OCI-LY7 (cell line): Measurements from ENCODE around the gene SERPING1. TPM values are rescaled to one million over a fixed set of nuclear protein-coding genes. Genes with fewer than 3 reads are reported as not detected.

ENCODE experiments used
- BruUV-seq: library from RNA; stranded (reverse); fragments of 400-500 nt; replicated peaks from 2 replicates; lab custom pipeline; 2021; lab: Mats Ljungman, UMichigan
- CTCF ChIA-PET: fragments of 300-600 bp; sonication (Branson Sonifier 250); formaldehyde crosslinking; loops from one replicate; lab custom pipeline; 2022; ENCODE audit warnings: antibody characterized with exemption; ENCODE audit not compliant: unreplicated experiment; lab: Charles Lee
- POLR2A ChIA-PET: fragments of 300-600 bp; sonication (Branson Sonifier 250); formaldehyde crosslinking; loops from one replicate; lab custom pipeline; 2022; ENCODE audit warnings: antibody characterized with exemption; lab: Charles Lee
- DNase-seq: peaks from one replicate; pipeline ENCODE4 v3.0.0-alpha.2; 2015; ENCODE audit warnings: low spot score
- H2AFZ ChIP-seq: fragments of 200-600 bp; sonication (generic), shearing (Covaris generic); 2 replicates; pipeline ENCODE4 v1.6.1; 2014; ENCODE audit warnings: mild to moderate bottlenecking, antibody characterized with exemption, low read length, moderate library complexity
- H3K27ac ChIP-seq: fragments of 200-600 bp; sonication (generic); 2 replicates; pipeline ENCODE4 v1.5.1; 2014; ENCODE audit warnings: mixed run types, low read depth, mild to moderate bottlenecking, moderate library complexity, low read length, inconsistent platforms; ENCODE audit not compliant: poor library complexity, severe bottlenecking
- H3K36me3 ChIP-seq: fragments of 200-600 bp; sonication (generic); 2 replicates; pipeline ENCODE4 v1.6.1; 2014; ENCODE audit warnings: mild to moderate bottlenecking, antibody characterized with exemption, low read length, moderate library complexity, mixed read lengths; ENCODE audit not compliant: insufficient read depth
- H3K4me1 ChIP-seq: fragments of 200-600 bp; sonication (generic); 2 replicates; pipeline ENCODE4 v1.5.1; 2014; ENCODE audit warnings: mild to moderate bottlenecking, low read length; ENCODE audit not compliant: insufficient read depth, poor library complexity, severe bottlenecking
- H3K4me2 ChIP-seq: fragments of 200-600 bp; sonication (generic); 2 replicates; pipeline ENCODE4 v1.6.1; 2014; ENCODE audit warnings: mild to moderate bottlenecking, low read length
- H3K4me3 ChIP-seq: fragments of 200-600 bp; sonication (generic); 2 replicates; pipeline ENCODE4 v1.5.1; 2014; ENCODE audit warnings: mild to moderate bottlenecking, low read depth, low read length; ENCODE audit not compliant: poor library complexity, severe bottlenecking
- H3K79me2 ChIP-seq: fragments of 200-600 bp; sonication (generic); 2 replicates; pipeline ENCODE4 v1.6.1; 2016; ENCODE audit warnings: low read depth, mild to moderate bottlenecking, low read length, moderate library complexity, mixed read lengths; ENCODE audit not compliant: insufficient read depth
- H3K9me2 ChIP-seq: fragments of 200-600 bp; sonication (generic); 2 replicates; pipeline ENCODE4 v1.6.1; 2016; ENCODE audit warnings: mild to moderate bottlenecking, low read length, mixed read lengths; ENCODE audit not compliant: insufficient read depth
- H3K9me3 ChIP-seq: fragments of 200-600 bp; sonication (generic); 2 replicates; pipeline ENCODE4 v1.6.1; 2014; ENCODE audit warnings: mild to moderate bottlenecking, mixed run types, low read length, mixed read lengths
- H4K20me1 ChIP-seq: fragments of 200-600 bp; sonication (generic); 2 replicates; pipeline ENCODE4 v1.6.1; 2014; ENCODE audit warnings: mild to moderate bottlenecking, antibody characterized with exemption, low read length, moderate library complexity, mixed read lengths; ENCODE audit not compliant: insufficient read depth
- EZH2phosphoT487 ChIP-seq: fragments of 200-600 bp; sonication (generic); IDR thresholded peaks from 2 replicates; pipeline ENCODE4 v1.6.1; 2018; ENCODE audit warnings: low read depth, borderline replicate concordance, mild to moderate bottlenecking, mixed run types, antibody characterized with exemption, low read length, moderate library complexity, mixed read lengths
- intact Hi-C: fragments of 100-400 bp; cut with micrococcal nuclease; formaldehyde crosslinking; loops from one replicate; pipeline ENCODE4 v1.10.0; 2022; ENCODE audit not compliant: unreplicated experiment
- total RNA-seq, 2 experiments: library from RNA; depleted of rRNA in 1 of 2; stranded (reverse); fragments of >200 nt in 1 of 2; shearing (Covaris generic) in 1 of 2; gene quantifications; 2 replicates each; pipeline ENCODE4 v1.2.3, GENCODE V29; 2014 to 2022
- TF ChIP-seq, protein P1 (sequence below): fragments of 200-600 bp; sonication (generic); conservative IDR thresholded peaks from 2 replicates; pipeline ENCODE4 v1.5.1; 2014; ENCODE audit warnings: mild to moderate bottlenecking, antibody characterized with exemption, low read length, moderate library complexity, mixed read lengths

SERPING1 gene
- total RNA-seq, 2 experiments from 2014 or later = not detected

GRCh38 chr11:57605028-57605420, 7.5 kb downstream of the SERPING1 start:
- no TSS peak for BruUV-seq
- no peak for DNase-seq
- Histone ChIP-seq H3K27ac (no peak overlapping the region), H3K4me3 (no peak overlapping the region), H3K9me3 (no peaks in the 10 kb centered on the region), H3K4me2 (no peak overlapping the region), H2AFZ (no peak overlapping the region), H4K20me1 (no peaks in the 10 kb centered on the region), H3K4me1 (no peaks in the 10 kb centered on the region), H3K9me2 (no peaks in the 10 kb centered on the region), H3K36me3 (no peaks in the 10 kb centered on the region), H3K79me2 (no peaks in the 10 kb centered on the region)
- ChIA-PET CTCF (interaction anchor here (0.6 kb wide), 1 partner anchor 259 kb away, joined by 5 read pairs; no protein-coding TSS in a partner anchor), POLR2A (no interaction called here)
- intact Hi-C loops = no loop called here
- no peak for TF ChIP-seq EZH2phosphoT487
- TF ChIP-seq, protein P1, sequence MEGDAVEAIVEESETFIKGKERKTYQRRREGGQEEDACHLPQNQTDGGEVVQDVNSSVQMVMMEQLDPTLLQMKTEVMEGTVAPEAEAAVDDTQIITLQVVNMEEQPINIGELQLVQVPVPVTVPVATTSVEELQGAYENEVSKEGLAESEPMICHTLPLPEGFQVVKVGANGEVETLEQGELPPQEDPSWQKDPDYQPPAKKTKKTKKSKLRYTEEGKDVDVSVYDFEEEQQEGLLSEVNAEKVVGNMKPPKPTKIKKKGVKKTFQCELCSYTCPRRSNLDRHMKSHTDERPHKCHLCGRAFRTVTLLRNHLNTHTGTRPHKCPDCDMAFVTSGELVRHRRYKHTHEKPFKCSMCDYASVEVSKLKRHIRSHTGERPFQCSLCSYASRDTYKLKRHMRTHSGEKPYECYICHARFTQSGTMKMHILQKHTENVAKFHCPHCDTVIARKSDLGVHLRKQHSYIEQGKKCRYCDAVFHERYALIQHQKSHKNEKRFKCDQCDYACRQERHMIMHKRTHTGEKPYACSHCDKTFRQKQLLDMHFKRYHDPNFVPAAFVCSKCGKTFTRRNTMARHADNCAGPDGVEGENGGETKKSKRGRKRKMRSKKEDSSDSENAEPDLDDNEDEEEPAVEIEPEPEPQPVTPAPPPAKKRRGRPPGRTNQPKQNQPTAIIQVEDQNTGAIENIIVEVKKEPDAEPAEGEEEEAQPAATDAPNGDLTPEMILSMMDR = no peak

DNA sequence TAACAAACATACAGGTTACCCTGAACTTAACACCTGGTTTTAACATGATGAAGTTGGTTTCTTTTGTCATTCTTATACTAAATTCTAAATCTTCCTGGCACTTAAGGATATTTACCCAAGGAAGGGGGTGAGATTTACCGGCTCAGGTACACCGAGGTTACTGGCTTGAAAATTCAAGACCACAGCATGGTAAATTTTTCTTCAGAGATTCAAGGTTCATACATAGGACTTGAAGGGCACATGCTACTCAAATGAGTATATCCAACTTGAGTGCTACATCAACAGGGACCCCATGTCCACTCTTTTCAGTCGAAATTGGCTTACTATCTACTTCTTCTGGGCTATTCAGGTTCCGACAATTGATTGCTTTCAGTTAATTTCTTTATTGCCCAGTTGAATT, 12.7 kb downstream of the SERPING1 start:
- no peaks in the 10 kb centered on the region for H3K9me2 ChIP-seq
- no peak for DNase-seq
- H3K4me2 ChIP-seq = no peak overlapping the region
- H2AFZ ChIP-seq = no peak overlapping the region
- H3K4me3 ChIP-seq = no peak overlapping the region
- no peaks in the 10 kb centered on the region for H3K79me2 ChIP-seq
- H4K20me1 ChIP-seq = no peaks in the 10 kb centered on the region
- no peak overlapping the region for H3K27ac ChIP-seq
- no peaks in the 10 kb centered on the region for H3K36me3 ChIP-seq
- TF ChIP-seq, protein P1 = no peak
- no peak for TF ChIP-seq EZH2phosphoT487
- ChIA-PET CTCF (no interaction called here), POLR2A (interaction anchor here (1.2 kb wide), 1 partner anchor 11 kb away, joined by 3 read pairs; no protein-coding TSS in a partner anchor)
- no peaks in the 10 kb centered on the region for H3K9me3 ChIP-seq
- intact Hi-C loops = no loop called here
- BruUV-seq = no TSS peak
- no peaks in the 10 kb centered on the region for H3K4me1 ChIP-seq

DNA sequence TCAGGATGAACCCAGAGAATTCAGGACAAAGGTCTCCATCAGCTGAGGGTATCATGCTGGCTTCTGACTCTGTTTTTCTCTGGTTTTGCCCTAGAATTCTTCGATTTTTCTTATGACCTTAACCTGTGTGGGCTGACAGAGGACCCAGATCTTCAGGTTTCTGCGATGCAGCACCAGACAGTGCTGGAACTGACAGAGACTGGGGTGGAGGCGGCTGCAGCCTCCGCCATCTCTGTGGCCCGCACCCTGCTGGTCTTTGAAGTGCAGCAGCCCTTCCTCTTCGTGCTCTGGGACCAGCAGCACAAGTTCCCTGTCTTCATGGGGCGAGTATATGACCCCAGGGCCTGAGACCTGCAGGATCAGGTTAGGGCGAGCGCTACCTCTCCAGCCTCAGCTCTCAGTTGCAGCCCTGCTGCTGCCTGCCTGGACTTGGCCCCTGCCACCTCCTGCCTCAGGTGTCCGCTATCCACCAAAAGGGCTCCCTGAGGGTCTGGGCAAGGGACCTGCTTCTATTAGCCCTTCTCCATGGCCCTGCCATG, 16.8 kb downstream of the SERPING1 start:
- no TSS peak for BruUV-seq
- no peak overlapping the region for H3K4me2 ChIP-seq
- intact Hi-C loops = no loop called here
- no peak overlapping the region for H3K27ac ChIP-seq
- H3K9me3 ChIP-seq = peaks cover 6% of the 10 kb centered on the region; the same call in 1 of the 2 replicates
- no peaks in the 10 kb centered on the region for H3K9me2 ChIP-seq
- no peak for DNase-seq
- POLR2A ChIA-PET = no interaction called here
- no peak overlapping the region for H3K4me3 ChIP-seq
- H3K4me1 ChIP-seq = no peaks in the 10 kb centered on the region
- no peaks in the 10 kb centered on the region for H3K36me3 ChIP-seq
- no peaks in the 10 kb centered on the region for H3K79me2 ChIP-seq
- H4K20me1 ChIP-seq = no peaks in the 10 kb centered on the region
- CTCF ChIA-PET = interaction anchor here (0.6 kb wide), 1 partner anchor 47 kb away, joined by 3 read pairs; the partner anchor contains the start of gene UBE2L6
- TF ChIP-seq, protein P1 = no peak
- H2AFZ ChIP-seq = no peak overlapping the region
